HG03460 (cell line): Measurements from ENCODE around the gene MEX3D.

Experiments used
- ATAC-seq: cut with Tn5 transposase; IDR thresholded peaks from one replicate; pipeline ENCODE4 v1.9.1; 2021; ENCODE audit not compliant: unreplicated experiment

MEX3D gene

DNA sequence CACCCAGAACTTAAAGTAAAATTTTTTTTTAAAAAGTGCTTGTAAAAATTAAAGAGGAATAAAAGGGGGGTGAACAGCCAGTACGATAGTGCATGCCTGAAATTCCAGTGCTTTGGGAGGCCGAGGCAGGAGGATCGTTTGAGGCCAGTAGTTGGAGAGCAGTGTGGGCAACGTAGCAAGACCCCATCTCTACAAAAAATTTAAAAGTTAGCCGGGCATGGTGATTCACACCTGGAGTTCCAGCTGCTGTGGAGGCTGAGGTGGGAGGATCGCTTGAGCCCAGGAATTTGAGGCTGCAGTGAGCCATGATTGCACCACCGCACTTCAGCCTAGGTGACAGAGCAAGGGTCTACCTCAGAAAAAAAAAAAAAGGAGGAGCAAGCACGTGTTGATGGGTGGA, 63.1 kb downstream of the MEX3D start:
- no peak for ATAC-seq
